ENCODE results near the gene NELFA. TPM values are rescaled to one million over a fixed set of nuclear protein-coding genes. Genes with fewer than 3 reads are reported as not detected.
A peak's percentile ranks its signal among the peaks of the same experiment; 100 is the strongest.
"Not testable (repeated sequence)": the region's sequence is repeated elsewhere in the genome, so short reads cannot be mapped to it uniquely, and the experiment has no call there.

The NELFA gene
- total and polyA plus RNA-seq, 3 experiments from 2014 or later = 31.2 to 44.6 (median 42.5) TPM

GRCh38 chr4:1996866-1997611, 11.7 kb downstream of the NELFA start:
- Mint-ChIP-seq H3K36me3 (peaks cover 37 to 62% (median 55%) of the 10 kb centered on the region in 3 donors), H3K4me1 (peaks cover 49 to 62% (median 59%) of the 10 kb centered on the region in 3 donors), H3K4me3 (peak overlapping the region in 1 of 7 donors; percentile 9), H3K9me3 (peaks cover 13 to 36% (median 21%) of the 10 kb centered on the region in 5 donors), H3K27me3 (no peaks in the 10 kb centered on the region), H3K27ac (peak overlapping the region in 1 of 8 donors; percentile 7)
- no peak overlapping the region for H3K4me3 ChIP-seq (ENCODE audit: low read length)
- H3K9me3 ChIP-seq (ENCODE audit: low read length) = peaks cover 8% of the 10 kb centered on the region
- POLR2A ChIA-PET = no interaction called here
- no peak overlapping the region for H3K27ac ChIP-seq (ENCODE audit: low read depth, low read length)
- no peaks in the 10 kb centered on the region for H3K4me1 ChIP-seq (ENCODE audit: insufficient read depth, low read length)
- peaks cover 5% of the 10 kb centered on the region for H3K36me3 ChIP-seq (ENCODE audit: insufficient read depth, low read length)
- CTCF ChIA-PET = interaction anchor here (1.3 kb wide), 1 partner anchor 8 kb away, joined by 3 read pairs; no protein-coding TSS in a partner anchor
- DNase-seq = no peak
- H3K27me3 ChIP-seq (ENCODE audit: insufficient read depth, low read length, poor library complexity, severe bottlenecking) = no peaks in the 10 kb centered on the region

- Histone ChIP-seq H3K4me3 (ENCODE audit: low read length) (no peak overlapping the region), H3K27ac (ENCODE audit: low read depth, low read length) (no peak overlapping the region), H3K27me3 (ENCODE audit: insufficient read depth, low read length, poor library complexity, severe bottlenecking) (no peaks in the 10 kb centered on the region), H3K4me1 (ENCODE audit: insufficient read depth, low read length) (no peaks in the 10 kb centered on the region), H3K36me3 (ENCODE audit: insufficient read depth, low read length) (peaks cover 20% of the 10 kb centered on the region), H3K9me3 (ENCODE audit: low read length) (peaks cover 8% of the 10 kb centered on the region)
- POLR2A ChIA-PET = no interaction called here
- DNase-seq = no peak
- no peak overlapping the region for H3K4me3 Mint-ChIP-seq
- peaks cover 13 to 29% (median 16%) of the 10 kb centered on the region in 5 donors for H3K9me3 Mint-ChIP-seq
- H3K27ac Mint-ChIP-seq = peak overlapping the region in 1 of 8 donors; percentile 72
- peaks cover 33 to 62% (median 44%) of the 10 kb centered on the region in 3 donors for H3K36me3 Mint-ChIP-seq
- H3K27me3 Mint-ChIP-seq = no peaks in the 10 kb centered on the region
- CTCF ChIA-PET = no interaction called here
- H3K4me1 Mint-ChIP-seq = peaks cover 35 to 46% (median 46%) of the 10 kb centered on the region in 3 donors
Observed at GRCh38 chr4:1994938-1995337, 13.8 kb downstream of the NELFA start.

- H3K4me1 Mint-ChIP-seq = peaks cover 26 to 36% (median 36%) of the 10 kb centered on the region in 3 donors
Observed at GRCh38 chr4:1993718-1994516, 14.9 kb downstream of the NELFA start.

GRCh38 chr4:1993169-1993516, 15.6 kb downstream of the NELFA start:
- Histone ChIP-seq H3K9me3 (ENCODE audit: low read length) (peaks cover 8% of the 10 kb centered on the region), H3K27me3 (ENCODE audit: insufficient read depth, low read length, poor library complexity, severe bottlenecking) (no peaks in the 10 kb centered on the region), H3K4me3 (ENCODE audit: low read length) (no peak overlapping the region), H3K4me1 (ENCODE audit: insufficient read depth, low read length) (no peaks in the 10 kb centered on the region), H3K27ac (ENCODE audit: low read depth, low read length) (no peak overlapping the region), H3K36me3 (ENCODE audit: insufficient read depth, low read length) (peaks cover 28% of the 10 kb centered on the region)
- Mint-ChIP-seq H3K27ac (no peak overlapping the region), H3K27me3 (no peaks in the 10 kb centered on the region), H3K4me3 (no peak overlapping the region), H3K9me3 (peaks cover 5 to 14% (median 12%) of the 10 kb centered on the region in 5 donors), H3K4me1 (peaks cover 19 to 29% (median 28%) of the 10 kb centered on the region in 3 donors), H3K36me3 (peaks cover 22 to 61% (median 26%) of the 10 kb centered on the region in 3 donors)
- DNase-seq = no peak
- ChIA-PET POLR2A (interaction anchor here (1.1 kb wide), 1 partner anchor 15 kb away, joined by 3 read pairs; no protein-coding TSS in a partner anchor), CTCF (no interaction called here)

More at GRCh38 chr4:1993718-1994516, 14.9 kb downstream of the NELFA start:
- H3K27me3 ChIP-seq (ENCODE audit: insufficient read depth, low read length, poor library complexity, severe bottlenecking); H3K4me1 ChIP-seq (ENCODE audit: insufficient read depth, low read length); H3K27ac ChIP-seq (ENCODE audit: low read depth, low read length); H3K4me3 ChIP-seq (ENCODE audit: low read length); CTCF ChIA-PET; H3K4me3 Mint-ChIP-seq; POLR2A ChIA-PET; H3K27me3 Mint-ChIP-seq; DNase-seq; H3K9me3 ChIP-seq (ENCODE audit: low read length): not testable (repeated sequence)
- H3K9me3 Mint-ChIP-seq = peaks cover 10 to 19% (median 13%) of the 10 kb centered on the region in 5 donors
- H3K36me3 Mint-ChIP-seq = peaks cover 26 to 60% (median 34%) of the 10 kb centered on the region in 3 donors
- H3K27ac Mint-ChIP-seq = peak overlapping the region in 2 of 8 donors; percentile 71 to 92
- H3K36me3 ChIP-seq (ENCODE audit: insufficient read depth, low read length) = peaks cover 28% of the 10 kb centered on the region

GRCh38 chr4:1992468-1993168, 16.2 kb downstream of the NELFA start:
- Histone ChIP-seq H3K9me3 (ENCODE audit: low read length) (peaks cover 6% of the 10 kb centered on the region), H3K27ac (ENCODE audit: low read depth, low read length) (no peak overlapping the region), H3K27me3 (ENCODE audit: insufficient read depth, low read length, poor library complexity, severe bottlenecking) (no peaks in the 10 kb centered on the region), H3K4me3 (ENCODE audit: low read length) (no peak overlapping the region), H3K36me3 (ENCODE audit: insufficient read depth, low read length) (peaks cover 26% of the 10 kb centered on the region), H3K4me1 (ENCODE audit: insufficient read depth, low read length) (no peaks in the 10 kb centered on the region)
- no peak overlapping the region for H3K4me3 Mint-ChIP-seq
- ChIA-PET CTCF (no interaction called here), POLR2A (interaction anchor here (1.1 kb wide), 1 partner anchor 16 kb away, joined by 3 read pairs; no protein-coding TSS in a partner anchor)
- no peak for DNase-seq
- peaks cover 16 to 25% (median 23%) of the 10 kb centered on the region in 3 donors for H3K4me1 Mint-ChIP-seq
- peaks cover 2 to 9% (median 8%) of the 10 kb centered on the region in 5 donors for H3K9me3 Mint-ChIP-seq
- peak overlapping the region in 1 of 8 donors; percentile 26 for H3K27ac Mint-ChIP-seq
- peaks cover 17 to 61% (median 21%) of the 10 kb centered on the region in 3 donors for H3K36me3 Mint-ChIP-seq
- no peaks in the 10 kb centered on the region for H3K27me3 Mint-ChIP-seq

GRCh38 chr4:1991596-1992434, 17.0 kb downstream of the NELFA start:
- Mint-ChIP-seq H3K27me3 (no peaks in the 10 kb centered on the region), H3K9me3 (peaks cover 0 to 1% (median 1%) of the 10 kb centered on the region in 5 donors), H3K36me3 (peaks cover 13 to 61% (median 13%) of the 10 kb centered on the region in 3 donors), H3K27ac (no peak overlapping the region), H3K4me3 (no peak overlapping the region), H3K4me1 (peaks cover 13 to 19% (median 17%) of the 10 kb centered on the region in 3 donors)
- POLR2A ChIA-PET = interaction anchor here (1.1 kb wide), 1 partner anchor 17 kb away, joined by 3 read pairs; no protein-coding TSS in a partner anchor
- CTCF ChIA-PET = no interaction called here
- Histone ChIP-seq H3K4me3 (ENCODE audit: low read length) (no peak overlapping the region), H3K27ac (ENCODE audit: low read depth, low read length) (no peak overlapping the region), H3K4me1 (ENCODE audit: insufficient read depth, low read length) (no peaks in the 10 kb centered on the region), H3K27me3 (ENCODE audit: insufficient read depth, low read length, poor library complexity, severe bottlenecking) (no peaks in the 10 kb centered on the region), H3K9me3 (ENCODE audit: low read length) (no peaks in the 10 kb centered on the region), H3K36me3 (ENCODE audit: insufficient read depth, low read length) (peaks cover 23% of the 10 kb centered on the region)
- no peak for DNase-seq

GRCh38 chr4:1991087-1991486, 17.7 kb downstream of the NELFA start:
- no peaks in the 10 kb centered on the region for H3K4me1 ChIP-seq (ENCODE audit: insufficient read depth, low read length)
- peak overlapping the region in 1 of 8 donors; percentile 15 for H3K27ac Mint-ChIP-seq
- no peak for DNase-seq
- CTCF ChIA-PET = no interaction called here
- H3K9me3 ChIP-seq (ENCODE audit: low read length) = no peaks in the 10 kb centered on the region
- H3K4me3 Mint-ChIP-seq = no peak overlapping the region
- no peak overlapping the region for H3K4me3 ChIP-seq (ENCODE audit: low read length)
- H3K9me3 Mint-ChIP-seq = no peaks in the 10 kb centered on the region
- peaks cover 10 to 14% (median 13%) of the 10 kb centered on the region in 3 donors for H3K4me1 Mint-ChIP-seq
- no peaks in the 10 kb centered on the region for H3K27me3 ChIP-seq (ENCODE audit: insufficient read depth, low read length, poor library complexity, severe bottlenecking)
- no peak overlapping the region for H3K27ac ChIP-seq (ENCODE audit: low read depth, low read length)
- peaks cover 23% of the 10 kb centered on the region for H3K36me3 ChIP-seq (ENCODE audit: insufficient read depth, low read length)
- H3K36me3 Mint-ChIP-seq = peaks cover 9 to 61% (median 9%) of the 10 kb centered on the region in 3 donors
- no peaks in the 10 kb centered on the region for H3K27me3 Mint-ChIP-seq
- POLR2A ChIA-PET = no interaction called here

Measured in CD8-positive, alpha-beta memory T cell (primary cell).